GM20000 (cell line): ENCODE results near the gene SYT3.

Experiments
- DNase-seq: peaks from one replicate; pipeline ENCODE4 v3.0.0; 2012; ENCODE audit warnings: low spot score
- CTCF ChIP-seq: IDR thresholded peaks from 2 replicates; pipeline ENCODE4 v1.5.1; 2012; ENCODE audit warnings: mild to moderate bottlenecking, control low read depth; ENCODE audit errors: extremely low read depth, missing control alignments

Gene SYT3

GRCh38 chr19:50667177-50667758 is 27.6 kb upstream of the SYT3 start:
- TF ChIP-seq CTCF = no peak
- no peak for DNase-seq

GRCh38 chr19:50666346-50667176 is 26.9 kb upstream of the SYT3 start:
- TF ChIP-seq CTCF = no peak
- DNase-seq = no peak

GRCh38 chr19:50664204-50664603 is 24.5 kb upstream of the SYT3 start:
- TF ChIP-seq CTCF = no peak
- DNase-seq = no peak

- TF ChIP-seq CTCF = no peak
- no peak for DNase-seq
These were observed 23.8 kb upstream of the SYT3 start for GRCh38 chr19:50663482-50663790.

DNA sequence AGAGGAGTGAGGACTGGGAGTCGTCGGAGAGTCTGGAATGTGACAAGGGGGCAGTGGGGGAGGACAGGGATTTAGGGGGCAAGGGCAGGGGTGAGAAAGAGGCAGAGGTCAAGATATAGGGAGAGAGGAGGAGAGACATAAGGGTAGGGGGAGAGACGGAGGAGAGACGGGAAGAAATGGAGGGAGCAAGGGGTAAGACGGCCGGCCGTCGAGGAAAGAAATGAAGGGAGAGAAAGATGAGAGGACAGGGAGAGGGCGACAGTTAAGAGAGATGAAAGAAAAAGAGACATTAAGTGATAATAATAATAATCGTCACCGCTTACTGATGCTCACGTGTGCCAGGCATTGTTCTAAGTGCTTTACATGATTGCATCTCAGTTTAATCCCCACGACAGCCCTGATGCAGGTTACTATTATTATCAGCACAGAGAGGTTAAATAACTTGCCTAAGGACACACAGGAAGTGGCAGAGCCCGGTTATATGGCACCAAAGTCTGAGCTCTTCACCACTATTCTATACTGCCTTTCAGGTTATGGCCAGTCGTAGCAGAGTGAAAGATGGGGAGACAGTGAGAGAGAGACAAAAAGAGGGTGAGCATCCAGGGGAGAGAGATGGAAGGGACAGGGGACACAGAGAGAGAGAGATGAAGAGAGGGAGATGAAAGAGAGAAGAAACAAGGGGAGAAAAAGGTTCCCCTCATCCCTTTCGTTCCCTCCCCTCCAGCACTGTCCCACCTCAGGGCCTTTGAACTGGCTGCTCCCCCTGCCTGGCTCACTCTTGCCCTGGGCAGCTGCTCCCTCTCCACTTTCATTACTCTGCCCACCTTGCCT is 23.2 kb upstream of the SYT3 start:
- DNase-seq = no peak
- TF ChIP-seq CTCF = no peak

DNA sequence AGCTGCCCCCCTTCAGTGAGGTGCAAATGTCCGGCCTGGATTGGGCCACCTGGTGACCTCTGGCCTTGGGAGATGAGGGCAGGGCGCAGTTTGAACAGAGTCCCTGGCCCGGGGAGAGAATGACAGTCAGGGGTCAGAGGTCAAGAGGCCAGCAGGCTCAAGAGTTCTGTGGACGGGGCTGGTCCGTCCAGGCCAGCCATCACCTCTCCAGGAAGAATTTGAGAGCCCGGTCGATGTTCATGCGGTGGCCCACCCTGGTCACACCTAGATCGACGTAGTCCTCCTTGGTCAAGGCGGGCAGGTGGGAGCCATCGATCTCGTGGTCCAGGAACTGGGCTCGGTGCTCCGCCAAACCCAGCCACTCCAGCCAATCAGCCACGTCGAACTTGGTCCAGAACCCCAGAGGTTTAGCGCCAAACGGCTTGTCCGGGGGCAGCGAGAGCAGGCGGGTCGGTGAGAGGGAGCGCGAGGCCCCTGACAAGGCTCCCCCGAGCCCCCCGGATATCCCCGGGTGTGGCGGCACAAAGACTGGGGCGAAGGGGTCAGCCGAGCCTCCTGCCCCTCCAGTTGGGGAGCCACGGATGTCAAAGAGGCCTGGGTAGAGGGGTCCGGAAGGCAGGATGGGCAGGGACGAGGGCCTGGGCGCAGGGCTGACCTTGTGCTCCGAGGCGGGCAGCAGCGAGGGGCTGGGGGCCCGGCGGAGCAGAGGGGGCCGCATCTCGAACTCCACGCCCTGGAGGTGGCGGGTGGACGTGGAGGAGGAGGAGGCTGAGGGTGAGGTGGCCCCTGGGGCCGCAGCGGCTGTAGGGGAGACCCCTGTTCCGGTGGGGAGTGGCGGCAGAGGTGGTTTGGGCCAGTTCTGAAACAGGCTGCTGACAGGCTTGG is 22.3 kb upstream of the SYT3 start:
- DNase-seq = no peak
- no peak for TF ChIP-seq CTCF
